Measurements from ENCODE around the gene EYA2.
A peak's percentile ranks its signal among the peaks of the same experiment; 100 is the strongest.

The EYA2 gene

DNA sequence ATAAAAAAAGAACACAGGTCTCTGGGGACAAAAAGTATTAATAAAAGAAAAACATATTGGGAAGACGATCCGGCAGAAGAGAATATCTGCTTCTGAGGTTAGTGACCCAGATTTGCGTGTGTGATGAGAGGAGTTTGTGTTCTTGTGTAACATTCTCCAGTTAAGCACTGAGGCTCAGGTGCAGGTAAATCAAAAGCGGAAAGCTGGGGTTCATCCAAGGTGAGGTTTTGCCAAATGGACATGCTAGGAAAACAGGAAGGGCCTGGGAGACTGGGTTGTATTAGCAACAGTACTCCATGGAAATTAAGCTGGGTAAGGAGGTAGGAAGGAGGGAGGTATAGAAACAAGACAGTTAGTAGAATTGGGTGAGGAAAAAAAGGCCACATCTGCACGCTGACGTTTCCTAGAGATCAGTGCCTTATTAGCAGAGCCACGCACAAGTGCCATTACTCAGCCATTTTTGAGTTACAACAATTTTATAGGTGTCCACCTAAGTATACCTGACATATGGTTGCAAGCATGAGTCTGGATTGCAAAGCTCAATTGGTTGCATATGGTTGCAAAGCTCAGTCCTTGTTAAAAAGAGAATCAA lies 322.3 kb downstream of the EYA2 start:
- DNase-seq: no peak

GRCh38 chr20:47217482-47218446 lies 323.1 kb downstream of the EYA2 start:
- no peak for DNase-seq

DNA sequence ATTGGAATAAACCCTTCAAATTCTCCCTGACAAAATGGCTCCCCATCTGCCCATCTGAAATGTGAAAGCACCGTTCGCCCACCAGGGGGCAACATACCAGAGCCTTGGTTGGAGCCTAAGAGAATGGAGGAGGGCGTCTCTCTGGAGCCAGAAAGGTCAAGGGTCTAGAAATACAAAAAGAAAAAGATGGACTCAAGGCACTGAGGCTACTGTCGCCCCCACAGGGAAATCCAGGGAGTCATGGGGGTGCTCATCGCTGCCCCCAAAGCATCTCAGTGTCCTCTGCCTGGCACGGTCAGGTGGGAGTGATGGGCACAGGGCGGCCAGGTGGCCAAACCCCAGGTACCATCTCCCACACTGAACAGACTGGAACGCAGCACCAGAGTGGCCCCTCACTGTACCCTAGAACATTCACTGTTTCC lies 325.5 kb downstream of the EYA2 start:
- peak; percentile 56 for DNase-seq

DNA sequence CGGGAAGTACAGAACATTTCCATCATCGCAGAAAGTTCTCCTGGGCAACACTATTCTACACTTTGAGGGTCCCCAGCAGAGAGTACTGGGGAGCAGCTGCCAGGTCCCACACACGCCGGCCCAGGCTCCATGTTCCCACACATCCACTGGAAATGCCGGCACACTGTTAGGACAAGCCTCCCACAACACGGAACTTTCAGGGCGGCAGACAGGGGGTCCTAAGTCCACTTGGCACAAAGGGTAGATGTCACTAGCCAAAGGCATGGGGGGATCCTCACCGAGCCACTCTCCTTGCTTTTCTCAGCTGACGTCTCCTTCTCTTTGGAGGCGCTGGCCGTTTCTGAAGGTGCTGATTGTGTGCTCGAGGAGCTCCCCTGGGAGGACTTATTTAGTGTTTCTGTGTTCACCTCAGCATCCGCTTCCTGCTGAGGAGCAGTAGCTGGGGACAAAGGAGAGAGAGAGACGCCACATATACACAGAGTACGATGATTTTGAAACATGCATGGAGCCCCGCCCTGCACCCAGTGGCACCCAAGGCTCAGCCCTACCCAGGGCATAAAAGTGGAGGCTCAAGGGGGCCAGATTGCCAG lies 326.5 kb downstream of the EYA2 start:
- DNase-seq: no peak

- DNase-seq: no peak
Measured at GRCh38 chr20:47222468-47223119, 328.0 kb downstream of the EYA2 start.

GRCh38 chr20:47223896-47224295 lies 329.3 kb downstream of the EYA2 start:
- no peak for DNase-seq

- DNase-seq: no peak
Measured at GRCh38 chr20:47224300-47224791, 329.7 kb downstream of the EYA2 start.

DNA sequence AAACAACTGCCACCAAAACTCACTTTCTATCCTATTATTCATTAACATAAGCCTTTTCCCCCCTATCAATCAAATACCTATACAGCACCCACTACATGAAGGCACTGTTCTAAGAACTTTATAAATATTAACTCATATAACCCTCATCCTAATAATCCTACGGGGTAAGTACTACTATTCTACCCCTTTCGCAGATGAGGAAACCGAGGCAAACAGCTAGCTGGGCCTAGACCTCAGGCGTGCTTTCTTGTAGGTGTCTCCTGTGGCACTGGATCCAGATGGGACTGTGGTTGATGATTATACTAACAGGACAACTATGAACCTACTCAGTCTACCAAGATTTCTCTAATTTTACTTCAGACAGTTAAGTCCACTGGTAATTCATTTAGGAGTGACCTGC lies 330.2 kb downstream of the EYA2 start:
- no peak for DNase-seq

GRCh38 chr20:47225458-47225857 lies 330.8 kb downstream of the EYA2 start:
- DNase-seq: no peak

DNA sequence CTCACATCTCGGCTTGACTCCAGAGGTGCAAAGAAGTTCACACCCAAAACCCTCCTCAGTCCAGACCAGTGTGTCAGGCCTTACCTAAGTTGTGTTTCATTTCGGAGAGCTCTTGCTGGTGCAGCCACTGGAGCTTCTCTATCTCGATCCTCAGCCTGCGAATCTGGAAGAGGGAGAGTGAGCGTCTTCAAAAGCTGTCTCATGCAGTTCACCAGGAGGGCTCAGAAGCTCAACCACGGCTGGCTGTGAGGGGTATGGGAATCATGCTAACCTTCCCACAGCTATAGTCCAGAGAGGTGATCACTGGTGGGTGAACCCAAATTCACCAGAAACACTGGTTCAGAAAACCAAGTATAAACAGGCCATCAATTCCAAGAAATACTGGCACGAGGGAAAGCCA lies 332.5 kb downstream of the EYA2 start:
- no peak for DNase-seq

GRCh38 chr20:47227576-47227975 lies 332.9 kb downstream of the EYA2 start:
- DNase-seq: no peak

GRCh38 chr20:47228654-47229053 lies 334.0 kb downstream of the EYA2 start:
- no peak for DNase-seq

- DNase-seq: no peak
Measured at GRCh38 chr20:47230811-47231256, 336.2 kb downstream of the EYA2 start.

DNA sequence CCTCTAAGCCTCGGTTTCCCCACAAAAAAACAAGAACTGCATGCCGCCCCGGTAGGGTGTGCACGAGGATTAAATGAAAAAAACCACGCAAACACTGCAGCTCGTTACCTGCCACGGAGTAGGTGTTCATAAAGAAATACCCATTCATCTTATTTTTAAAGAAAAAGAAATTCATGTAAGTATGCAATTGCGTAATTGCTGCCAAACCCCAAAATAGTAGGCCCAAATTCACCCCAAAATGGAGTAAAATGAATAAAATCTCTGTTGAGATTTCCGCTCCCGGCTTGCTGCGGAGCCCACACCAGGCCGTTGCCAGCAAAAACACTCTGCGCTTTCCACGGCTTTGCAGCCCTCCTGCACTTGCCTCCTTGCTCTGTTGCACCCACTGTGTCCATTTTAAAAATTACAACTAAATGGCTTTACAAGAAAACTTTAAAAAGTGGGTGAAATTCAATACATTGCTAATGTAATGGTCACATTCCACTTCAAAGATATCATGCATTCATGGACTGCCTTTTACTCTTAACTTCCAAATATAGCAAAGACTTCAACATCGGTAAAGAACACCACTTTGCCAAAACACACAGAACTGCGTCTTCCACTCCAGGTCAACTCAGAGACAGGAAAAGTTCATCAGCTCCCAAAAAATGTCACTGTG lies 336.9 kb downstream of the EYA2 start:
- DNase-seq: no peak

DNA sequence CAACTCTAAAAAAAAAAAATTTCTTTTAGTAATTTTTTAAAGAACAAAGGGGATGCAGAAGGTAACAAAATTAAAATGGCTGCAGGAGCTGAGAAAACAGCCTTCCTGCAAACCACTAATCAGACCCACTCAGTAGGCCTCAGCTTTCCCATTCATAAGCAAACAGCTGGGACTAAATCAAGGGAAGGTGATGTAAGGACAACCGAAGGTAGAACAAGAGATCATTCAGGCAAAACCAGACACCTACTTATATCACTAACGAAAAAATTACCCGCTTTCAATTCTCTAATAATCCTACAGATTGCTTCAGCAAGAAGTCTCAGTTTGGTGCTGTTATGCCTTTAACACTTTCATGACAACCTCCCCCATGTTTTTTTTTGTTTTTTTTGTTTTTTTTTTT lies 337.9 kb downstream of the EYA2 start:
- no peak for DNase-seq

DNA sequence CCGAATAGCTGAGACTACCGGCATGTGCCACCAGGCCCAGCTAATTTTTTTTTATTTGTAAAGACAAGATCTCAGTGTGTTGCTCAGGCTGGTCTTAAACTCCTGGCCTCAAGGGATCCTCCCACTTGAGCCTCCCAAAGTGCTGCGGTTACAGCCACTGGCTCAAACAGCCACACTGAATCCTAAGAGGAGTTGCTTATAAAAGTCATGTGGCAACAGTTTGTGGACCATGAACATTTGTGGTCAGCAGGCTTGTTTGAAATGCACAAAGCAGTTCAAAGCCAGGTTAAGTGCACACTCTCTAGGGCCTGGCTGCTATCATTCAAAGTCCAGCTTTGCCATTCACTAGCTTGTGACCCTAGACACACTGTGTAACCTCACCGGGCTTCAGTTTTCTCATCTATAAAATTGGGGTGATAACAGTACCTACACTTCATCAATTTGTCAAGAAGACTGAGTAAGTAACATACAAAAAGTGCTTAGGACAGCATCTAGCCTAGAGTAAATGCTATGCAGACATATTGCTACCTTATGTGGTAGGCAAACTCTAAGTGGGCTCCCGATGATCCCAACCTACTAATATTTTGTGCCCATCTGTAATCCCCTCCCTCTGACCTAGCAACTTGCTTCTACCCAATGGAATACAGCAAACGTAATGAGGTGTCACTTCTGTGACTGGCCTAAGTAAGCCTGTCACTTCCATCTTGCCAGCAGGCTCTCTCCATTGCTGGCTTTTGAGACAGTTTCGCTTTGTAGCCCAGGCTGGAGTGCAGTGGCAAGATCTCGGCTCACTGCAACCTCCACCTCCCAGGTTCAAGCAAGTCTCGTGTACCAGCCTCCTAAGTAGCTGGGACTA lies 338.9 kb downstream of the EYA2 start:
- DNase-seq: no peak

DNA sequence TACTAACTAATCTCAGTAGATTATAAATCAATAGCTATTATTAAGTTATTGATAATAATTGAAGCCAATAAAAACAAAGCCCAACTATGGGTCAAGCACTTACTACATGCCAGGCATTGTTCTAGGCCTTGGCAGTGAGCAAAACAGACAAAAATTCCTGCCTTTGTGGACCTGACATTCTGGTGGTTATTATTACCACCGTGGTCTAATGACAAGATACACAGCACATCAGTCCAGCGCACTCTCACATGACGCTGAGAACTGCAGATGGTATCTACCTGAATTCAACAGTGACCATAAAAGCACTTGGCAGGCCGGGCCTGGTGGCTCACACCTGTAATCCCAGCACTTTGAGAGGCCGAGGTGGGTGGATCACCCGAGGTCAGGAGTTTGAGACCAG lies 340.5 kb downstream of the EYA2 start:
- DNase-seq: no peak

DNA sequence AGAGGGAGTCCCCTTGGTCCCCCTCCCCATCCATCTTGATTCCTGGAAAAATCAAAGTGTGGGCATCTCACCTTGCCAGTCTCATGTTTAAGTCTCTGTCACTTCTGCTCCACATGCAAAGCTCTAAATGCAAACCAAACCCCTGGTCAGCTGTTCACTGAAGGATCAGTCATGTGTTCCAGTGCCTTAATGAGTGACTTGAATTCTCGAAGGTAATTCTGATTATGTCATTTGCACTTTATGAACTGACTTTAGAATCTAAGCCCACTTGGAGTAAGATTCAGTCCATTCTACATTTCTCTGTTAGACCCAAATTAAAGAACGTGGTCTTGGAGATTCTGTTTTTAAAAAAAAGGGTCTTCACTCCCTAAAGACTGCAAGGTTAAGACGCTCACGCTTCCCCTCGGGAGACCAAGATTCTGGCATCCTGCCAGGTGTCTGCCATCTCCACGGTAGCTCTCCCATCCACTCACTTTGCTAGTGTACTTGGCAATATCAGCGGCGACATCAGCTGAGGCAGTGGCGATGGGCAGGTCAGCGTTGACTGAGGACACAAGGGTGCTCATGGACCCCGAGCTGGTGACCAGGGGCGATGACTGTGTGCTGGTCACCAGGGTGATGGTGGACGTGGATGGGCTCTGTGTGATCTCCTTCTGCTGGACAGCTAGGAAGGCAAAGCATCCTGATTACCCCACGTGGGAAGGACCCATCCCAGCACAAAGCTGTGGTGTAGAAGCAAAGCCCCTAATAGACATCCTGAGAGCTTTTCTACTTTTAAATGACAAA lies 341.4 kb downstream of the EYA2 start:
- no peak for DNase-seq

DNA sequence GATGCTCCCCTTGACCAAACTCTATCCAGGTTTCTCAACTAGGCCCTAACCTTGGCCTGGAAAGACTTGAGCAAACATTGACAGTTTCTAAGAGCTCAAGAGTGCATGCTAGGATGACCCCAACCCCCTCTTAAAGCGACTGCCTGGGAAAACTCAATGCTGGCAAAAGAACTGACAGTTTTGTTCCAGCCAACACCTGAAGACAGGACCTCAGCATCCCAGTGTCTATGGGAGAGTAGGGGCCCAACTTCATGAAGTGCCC lies 341.9 kb downstream of the EYA2 start:
- no peak for DNase-seq

GRCh38 chr20:47237715-47238114 lies 343.1 kb downstream of the EYA2 start:
- DNase-seq: no peak

Data from stimulated activated CD4-positive, alpha-beta T cell treated with anti-CD3 and anti-CD28 coated beads, Interleukin-12 subunit alpha, Interleukin-12 subunit beta, amount 100 ng/mL, for 4 hours (primary cell).